ENCODE data around the gene OXNAD1. TPM values are rescaled to one million over a fixed set of nuclear protein-coding genes. Genes with fewer than 3 reads are reported as not detected.
A peak's percentile ranks its signal among the peaks of the same experiment; 100 is the strongest.

Gene OXNAD1
- total RNA-seq, 1 experiment from 2014 or later, result 16.3 TPM

- peak overlapping the region; percentile 71 for H3K27ac Mint-ChIP-seq (ENCODE audit: unreplicated experiment)
- peaks cover 16% of the 10 kb centered on the region for H3K4me1 Mint-ChIP-seq (ENCODE audit: low read depth, unreplicated experiment)
- DNase-seq, result no peak
- H3K27me3 Mint-ChIP-seq (ENCODE audit: unreplicated experiment), result no peaks in the 10 kb centered on the region
- no peaks in the 10 kb centered on the region for H3K9me3 Mint-ChIP-seq (ENCODE audit: low read depth, unreplicated experiment)
- CTCF ChIA-PET, result interaction anchor here (0.6 to 1.0 kb wide), 2 partner anchors 18 to 290 kb away, joined by 3 to 4 read pairs; no protein-coding TSS in a partner anchor
- H3K4me3 Mint-ChIP-seq (ENCODE audit: low read depth, unreplicated experiment), result peak overlapping the region; percentile 76
- intact Hi-C loops (cut with micrococcal nuclease; ENCODE audit: unreplicated experiment), result no loop called here
- BruUV-seq (replicated peaks), result TSS peak; percentile 81
- TF ChIP-seq, protein P1, sequence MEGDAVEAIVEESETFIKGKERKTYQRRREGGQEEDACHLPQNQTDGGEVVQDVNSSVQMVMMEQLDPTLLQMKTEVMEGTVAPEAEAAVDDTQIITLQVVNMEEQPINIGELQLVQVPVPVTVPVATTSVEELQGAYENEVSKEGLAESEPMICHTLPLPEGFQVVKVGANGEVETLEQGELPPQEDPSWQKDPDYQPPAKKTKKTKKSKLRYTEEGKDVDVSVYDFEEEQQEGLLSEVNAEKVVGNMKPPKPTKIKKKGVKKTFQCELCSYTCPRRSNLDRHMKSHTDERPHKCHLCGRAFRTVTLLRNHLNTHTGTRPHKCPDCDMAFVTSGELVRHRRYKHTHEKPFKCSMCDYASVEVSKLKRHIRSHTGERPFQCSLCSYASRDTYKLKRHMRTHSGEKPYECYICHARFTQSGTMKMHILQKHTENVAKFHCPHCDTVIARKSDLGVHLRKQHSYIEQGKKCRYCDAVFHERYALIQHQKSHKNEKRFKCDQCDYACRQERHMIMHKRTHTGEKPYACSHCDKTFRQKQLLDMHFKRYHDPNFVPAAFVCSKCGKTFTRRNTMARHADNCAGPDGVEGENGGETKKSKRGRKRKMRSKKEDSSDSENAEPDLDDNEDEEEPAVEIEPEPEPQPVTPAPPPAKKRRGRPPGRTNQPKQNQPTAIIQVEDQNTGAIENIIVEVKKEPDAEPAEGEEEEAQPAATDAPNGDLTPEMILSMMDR (IDR thresholded peaks at IDR 0.05; ENCODE audit: unreplicated experiment), result no peak
- peaks cover 24% of the 10 kb centered on the region for H3K36me3 Mint-ChIP-seq (ENCODE audit: insufficient read depth, unreplicated experiment)
Observed at GRCh38 chr3:16265455-16265786, 409 bp downstream of the OXNAD1 start.

DNA sequence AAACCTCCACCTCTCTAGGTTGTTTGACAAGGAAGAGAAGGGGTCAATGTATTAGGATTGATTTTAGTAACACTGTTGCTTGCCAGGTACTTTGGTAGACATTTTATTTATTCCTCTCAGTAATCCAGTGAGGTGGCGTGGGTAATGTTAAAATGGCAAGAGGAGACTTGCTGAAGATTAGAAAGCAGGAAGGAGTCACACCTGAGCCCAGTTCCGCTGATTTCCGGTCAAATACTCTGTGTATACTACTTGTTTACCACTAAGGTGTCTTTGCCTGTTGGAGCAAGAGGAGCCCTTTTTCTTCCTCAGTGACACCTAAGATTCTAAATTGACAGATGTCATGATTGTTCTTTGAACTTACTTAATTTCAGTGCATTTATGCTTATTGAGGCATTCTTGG, 1.7 kb downstream of the OXNAD1 start:
- intact Hi-C loops (cut with micrococcal nuclease; ENCODE audit: unreplicated experiment), result loop anchor here (2.0 kb wide), 1 partner anchor 284 kb away; no protein-coding TSS in a partner anchor
- TF ChIP-seq, protein P1 (IDR thresholded peaks at IDR 0.05; ENCODE audit: unreplicated experiment), result no peak
- DNase-seq, result no peak
- CTCF ChIA-PET, result no interaction called here
- peak overlapping the region; percentile 14 for H3K4me3 Mint-ChIP-seq (ENCODE audit: low read depth, unreplicated experiment)
- no TSS peak for BruUV-seq (replicated peaks)
- no peak overlapping the region for H3K27ac Mint-ChIP-seq (ENCODE audit: unreplicated experiment)
- peaks cover 24% of the 10 kb centered on the region for H3K36me3 Mint-ChIP-seq (ENCODE audit: insufficient read depth, unreplicated experiment)
- H3K4me1 Mint-ChIP-seq (ENCODE audit: low read depth, unreplicated experiment), result peaks cover 16% of the 10 kb centered on the region
- H3K9me3 Mint-ChIP-seq (ENCODE audit: low read depth, unreplicated experiment), result no peaks in the 10 kb centered on the region
- no peaks in the 10 kb centered on the region for H3K27me3 Mint-ChIP-seq (ENCODE audit: unreplicated experiment)

DNA sequence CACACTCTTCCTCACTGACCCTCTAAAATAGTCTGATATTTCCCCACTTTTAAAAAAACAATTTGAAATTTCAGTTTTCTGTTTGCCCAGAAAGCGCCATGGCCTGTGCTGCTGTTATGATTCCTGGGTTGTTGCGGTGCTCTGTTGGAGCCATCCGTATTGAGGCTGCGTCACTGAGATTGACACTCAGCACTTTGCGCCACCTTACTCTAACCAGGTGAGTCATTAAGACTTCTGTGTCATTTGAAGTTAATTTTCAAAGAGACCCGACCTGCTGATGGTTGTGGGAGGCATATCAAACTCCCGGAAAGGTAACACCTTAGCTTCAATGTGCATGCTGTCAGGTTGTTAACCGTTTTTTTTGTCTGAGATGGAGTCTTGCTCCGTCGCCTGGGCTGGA, 5.8 kb downstream of the OXNAD1 start:
- Mint-ChIP-seq H3K27ac (ENCODE audit: unreplicated experiment) (no peak overlapping the region), H3K4me1 (ENCODE audit: low read depth, unreplicated experiment) (peaks cover 9% of the 10 kb centered on the region), H3K4me3 (ENCODE audit: low read depth, unreplicated experiment) (no peak overlapping the region), H3K27me3 (ENCODE audit: unreplicated experiment) (no peaks in the 10 kb centered on the region), H3K9me3 (ENCODE audit: low read depth, unreplicated experiment) (no peaks in the 10 kb centered on the region), H3K36me3 (ENCODE audit: insufficient read depth, unreplicated experiment) (peaks cover 2% of the 10 kb centered on the region)
- CTCF ChIA-PET, result no interaction called here
- no TSS peak for BruUV-seq (replicated peaks)
- DNase-seq, result no peak
- intact Hi-C loops (cut with micrococcal nuclease; ENCODE audit: unreplicated experiment), result no loop called here
- TF ChIP-seq, protein P1 (IDR thresholded peaks at IDR 0.05; ENCODE audit: unreplicated experiment), result no peak

DNA sequence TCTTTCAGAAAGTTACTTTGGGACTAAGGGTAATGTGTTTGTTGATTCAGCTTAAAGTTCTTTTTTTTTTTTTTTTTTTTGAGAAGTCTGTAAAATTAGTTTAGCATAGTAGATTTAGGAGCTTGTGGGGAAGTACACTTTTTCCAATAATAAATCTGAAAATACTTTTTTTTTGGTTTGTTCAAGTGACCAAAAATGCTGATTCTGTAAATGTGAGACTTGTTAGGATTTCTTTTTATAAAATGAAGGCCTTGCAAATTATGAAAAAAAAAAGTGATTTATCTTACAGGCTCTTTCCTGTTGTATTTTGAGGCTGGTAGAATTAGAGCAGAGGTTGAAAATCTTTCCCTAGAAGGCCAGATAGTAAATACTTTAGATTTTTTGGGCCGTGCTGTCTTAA, 7.6 kb downstream of the OXNAD1 start:
- CTCF ChIA-PET, result no interaction called here
- Mint-ChIP-seq H3K27ac (ENCODE audit: unreplicated experiment) (no peak overlapping the region), H3K9me3 (ENCODE audit: low read depth, unreplicated experiment) (no peaks in the 10 kb centered on the region), H3K36me3 (ENCODE audit: insufficient read depth, unreplicated experiment) (no peaks in the 10 kb centered on the region), H3K4me1 (ENCODE audit: low read depth, unreplicated experiment) (peaks cover under 1% of the 10 kb centered on the region), H3K27me3 (ENCODE audit: unreplicated experiment) (no peaks in the 10 kb centered on the region), H3K4me3 (ENCODE audit: low read depth, unreplicated experiment) (no peak overlapping the region)
- DNase-seq, result no peak
- TF ChIP-seq, protein P1 (IDR thresholded peaks at IDR 0.05; ENCODE audit: unreplicated experiment), result no peak
- BruUV-seq (replicated peaks), result no TSS peak
- intact Hi-C loops (cut with micrococcal nuclease; ENCODE audit: unreplicated experiment), result no loop called here

Measured in Calu3 (cell line).